Activated CD4-positive, alpha-beta memory T cell treated with anti-CD3 and anti-CD28 coated beads for 36 hours (primary cell): ENCODE results near the gene HMSD. TPM values are rescaled to one million over a fixed set of nuclear protein-coding genes. Genes with fewer than 3 reads are reported as not detected.
"Not testable (repeated sequence)": the region's sequence is repeated elsewhere in the genome, so short reads cannot be mapped to it uniquely, and the experiment has no call there.

Experiments
- CTCF ChIA-PET: fragments of 350-600 bp; sonication (Branson Sonifier 250); formaldehyde crosslinking; loops from one replicate; lab custom pipeline; 2021; ENCODE audit warnings: antibody characterized with exemption, inconsistent platforms; lab: Charles Lee
- POLR2A ChIA-PET: fragments of 350-600 bp; sonication (Branson Sonifier 250); formaldehyde crosslinking; loops from one replicate; lab custom pipeline; 2021; ENCODE audit warnings: antibody characterized with exemption; lab: Charles Lee
- DNase-seq: peaks from one replicate; pipeline ENCODE4 v3.0.0-alpha.2; 2020
- H3K27ac Mint-ChIP-seq: one replicate; pipeline ENCODE4 v1.8.0; 2021; ENCODE audit warnings: mixed read lengths
- H3K27me3 Mint-ChIP-seq: one replicate; pipeline ENCODE4 v1.8.0; 2021; ENCODE audit warnings: mixed read lengths
- H3K36me3 Mint-ChIP-seq: one replicate; pipeline ENCODE4 v1.8.0; 2021; ENCODE audit warnings: mixed read lengths
- H3K4me1 Mint-ChIP-seq: one replicate; pipeline ENCODE4 v1.8.0; 2021; ENCODE audit warnings: low read depth, mixed read lengths
- H3K4me3 Mint-ChIP-seq: one replicate; pipeline ENCODE4 v1.8.0; 2021; ENCODE audit warnings: mild to moderate bottlenecking, mixed read lengths
- H3K9me3 Mint-ChIP-seq: one replicate; pipeline ENCODE4 v1.8.0; 2021; ENCODE audit warnings: mixed read lengths
- intact Hi-C: fragments of 100-400 bp; cut with micrococcal nuclease; formaldehyde crosslinking; loops from one replicate; pipeline ENCODE4 v1.15.1; 2023
- total RNA-seq, 2 experiments: library from RNA; stranded (reverse); gene quantifications; one replicate each; pipeline ENCODE4 v1.2.3, GENCODE V29; 2021

HMSD gene
- total RNA-seq, 2 experiments from 2014 or later = 18.9 to 19.5 TPM

- H3K4me1 Mint-ChIP-seq, H3K27ac Mint-ChIP-seq, H3K36me3 Mint-ChIP-seq, H3K9me3 Mint-ChIP-seq, DNase-seq, POLR2A ChIA-PET, H3K4me3 Mint-ChIP-seq, CTCF ChIA-PET, intact Hi-C loops: not testable (repeated sequence)
- H3K27me3 Mint-ChIP-seq = peaks cover 15% of the 10 kb centered on the region
Measured at GRCh38 chr18:63929369-63929768, 19.7 kb upstream of the HMSD start.

- H3K36me3 Mint-ChIP-seq = no peaks in the 10 kb centered on the region
- CTCF ChIA-PET = interaction anchor here (1.1 kb wide), 1 partner anchor 33 kb away, joined by 3 read pairs; no protein-coding TSS in a partner anchor
- no peak for DNase-seq
- H3K4me1 Mint-ChIP-seq = no peaks in the 10 kb centered on the region
- POLR2A ChIA-PET = no interaction called here
- no peak overlapping the region for H3K4me3 Mint-ChIP-seq
- no peaks in the 10 kb centered on the region for H3K9me3 Mint-ChIP-seq
- intact Hi-C loops = no loop called here
- H3K27ac Mint-ChIP-seq = no peak overlapping the region
- H3K27me3 Mint-ChIP-seq = peaks cover 15% of the 10 kb centered on the region
Measured at GRCh38 chr18:63930773-63931354, 18.2 kb upstream of the HMSD start.

DNA sequence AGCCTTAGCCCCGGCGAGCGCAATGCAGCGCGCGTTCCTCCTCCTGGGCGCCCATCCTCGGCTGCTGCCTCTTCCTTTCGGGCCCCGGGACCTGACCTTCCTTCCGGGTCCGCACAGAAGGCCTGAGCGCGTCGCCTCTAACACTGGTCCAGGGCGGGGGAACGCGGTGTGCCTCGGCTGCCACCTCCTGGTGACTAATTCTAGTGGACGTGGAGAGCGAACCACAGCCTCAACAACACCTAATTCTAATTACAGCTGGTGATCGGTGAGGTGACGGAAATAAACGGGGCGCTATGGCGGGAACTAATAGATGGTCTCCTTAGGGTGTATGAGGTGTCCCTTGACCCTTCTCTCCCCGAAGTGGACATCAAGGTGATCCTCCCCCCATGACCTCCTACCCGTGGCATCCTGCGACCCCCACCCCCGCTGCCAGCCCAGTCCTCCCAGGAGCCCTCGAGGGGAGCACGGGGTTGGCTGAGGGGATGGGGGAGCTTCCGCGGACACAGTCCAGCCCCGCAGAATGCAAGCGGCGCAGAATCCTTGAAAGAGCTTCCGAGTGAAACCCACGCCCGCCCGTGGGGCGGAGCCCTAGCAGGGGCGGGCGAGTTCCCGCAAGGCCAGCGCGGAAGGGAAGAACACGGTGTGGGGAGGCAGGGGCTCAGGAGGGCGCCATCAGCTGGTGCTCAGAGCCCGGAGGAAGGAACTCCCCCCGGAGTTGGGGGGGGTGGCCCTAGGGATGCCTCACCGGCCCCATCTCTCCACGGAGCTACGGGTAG, 12.8 kb upstream of the HMSD start:
- no peaks in the 10 kb centered on the region for H3K4me1 Mint-ChIP-seq
- peaks cover 8% of the 10 kb centered on the region for H3K27me3 Mint-ChIP-seq
- ChIA-PET POLR2A (no interaction called here), CTCF (interaction anchor here (0.6 to 6.9 kb wide), 31 partner anchors 9 to 425 kb away, joined by 3 to 69 read pairs (median 4); partner anchors contain the start of genes HMSD, SERPINB10 and SERPINB2)
- no peaks in the 10 kb centered on the region for H3K9me3 Mint-ChIP-seq
- H3K4me3 Mint-ChIP-seq = peak overlapping the region; percentile 67
- H3K36me3 Mint-ChIP-seq = no peaks in the 10 kb centered on the region
- peak; percentile 82 for DNase-seq
- intact Hi-C loops = loop anchor here (1.0 to 5.0 kb wide), 5 partner anchors 15 to 419 kb away; no protein-coding TSS in a partner anchor
- H3K27ac Mint-ChIP-seq = no peak overlapping the region

- Mint-ChIP-seq H3K9me3 (no peaks in the 10 kb centered on the region), H3K36me3 (no peaks in the 10 kb centered on the region), H3K4me1 (no peaks in the 10 kb centered on the region), H3K27me3 (peaks cover 8% of the 10 kb centered on the region), H3K27ac (no peak overlapping the region), H3K4me3 (no peak overlapping the region)
- ChIA-PET CTCF (interaction anchor here (0.6 to 6.9 kb wide), 25 partner anchors 12 to 426 kb away, joined by 3 to 69 read pairs (median 5); partner anchors contain the start of genes HMSD and SERPINB10), POLR2A (no interaction called here)
- intact Hi-C loops = loop anchor here (1.0 to 5.0 kb wide), 5 partner anchors 14 to 420 kb away; no protein-coding TSS in a partner anchor
- no peak for DNase-seq
Measured at GRCh38 chr18:63936932-63937393, 12.1 kb upstream of the HMSD start.

DNA sequence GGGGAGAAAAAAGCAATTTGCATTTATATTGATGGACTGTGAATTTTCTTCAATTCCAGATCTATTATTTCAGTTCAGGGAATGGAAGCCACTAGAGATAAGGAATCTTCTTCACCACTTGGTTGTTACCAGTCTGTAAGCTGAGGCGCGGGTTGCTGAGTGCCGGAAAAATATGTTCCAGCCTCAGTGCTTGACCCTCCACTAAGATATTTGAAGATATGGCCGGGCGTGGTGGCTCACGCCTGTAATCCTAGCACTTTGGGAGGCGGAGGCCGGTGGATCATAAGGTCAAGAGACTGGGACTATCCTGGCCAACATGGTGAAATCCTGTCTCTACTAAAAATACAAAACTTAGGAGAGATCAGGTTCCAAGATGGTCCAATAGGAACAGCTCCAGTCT, 9.1 kb upstream of the HMSD start:
- DNase-seq = no peak
- Mint-ChIP-seq H3K36me3 (no peaks in the 10 kb centered on the region), H3K9me3 (no peaks in the 10 kb centered on the region), H3K4me3 (no peak overlapping the region), H3K27me3 (peaks cover 18% of the 10 kb centered on the region), H3K27ac (no peak overlapping the region), H3K4me1 (no peaks in the 10 kb centered on the region)
- POLR2A ChIA-PET = no interaction called here
- intact Hi-C loops = no loop called here
- CTCF ChIA-PET = interaction anchor here (1.2 kb wide), 1 partner anchor 24 kb away, joined by 5 read pairs; no protein-coding TSS in a partner anchor

DNA sequence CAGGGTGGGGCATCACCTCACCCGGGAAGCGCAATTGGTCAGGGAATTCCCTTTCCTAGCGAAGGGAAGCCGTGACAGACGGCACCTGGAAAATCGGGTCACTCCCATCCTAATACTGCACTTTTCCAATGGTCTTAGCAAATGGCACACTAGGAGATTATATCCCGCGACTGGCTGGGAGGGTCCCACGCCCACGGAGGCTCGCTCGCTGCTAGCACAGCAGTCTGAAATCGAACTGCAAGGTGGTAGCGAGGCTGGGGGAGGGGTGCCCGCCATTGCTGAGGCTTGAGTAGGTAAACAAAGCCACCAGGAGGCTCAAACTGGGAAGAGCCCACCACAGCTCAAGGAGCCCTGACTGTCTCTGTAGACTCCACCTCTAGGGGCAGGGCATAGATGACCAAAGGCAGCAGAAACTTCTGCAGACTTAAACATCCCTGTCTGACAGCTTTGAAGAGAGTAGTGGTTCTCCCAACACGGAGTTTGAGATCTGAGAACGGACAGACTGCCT, 8.5 kb upstream of the HMSD start:
- H3K27ac Mint-ChIP-seq, H3K9me3 Mint-ChIP-seq, H3K36me3 Mint-ChIP-seq, intact Hi-C loops, DNase-seq, H3K4me3 Mint-ChIP-seq, H3K4me1 Mint-ChIP-seq, POLR2A ChIA-PET: not testable (repeated sequence)
- peaks cover 16% of the 10 kb centered on the region for H3K27me3 Mint-ChIP-seq
- CTCF ChIA-PET = interaction anchor here (1.2 kb wide), 1 partner anchor 23 kb away, joined by 5 read pairs; no protein-coding TSS in a partner anchor

DNA sequence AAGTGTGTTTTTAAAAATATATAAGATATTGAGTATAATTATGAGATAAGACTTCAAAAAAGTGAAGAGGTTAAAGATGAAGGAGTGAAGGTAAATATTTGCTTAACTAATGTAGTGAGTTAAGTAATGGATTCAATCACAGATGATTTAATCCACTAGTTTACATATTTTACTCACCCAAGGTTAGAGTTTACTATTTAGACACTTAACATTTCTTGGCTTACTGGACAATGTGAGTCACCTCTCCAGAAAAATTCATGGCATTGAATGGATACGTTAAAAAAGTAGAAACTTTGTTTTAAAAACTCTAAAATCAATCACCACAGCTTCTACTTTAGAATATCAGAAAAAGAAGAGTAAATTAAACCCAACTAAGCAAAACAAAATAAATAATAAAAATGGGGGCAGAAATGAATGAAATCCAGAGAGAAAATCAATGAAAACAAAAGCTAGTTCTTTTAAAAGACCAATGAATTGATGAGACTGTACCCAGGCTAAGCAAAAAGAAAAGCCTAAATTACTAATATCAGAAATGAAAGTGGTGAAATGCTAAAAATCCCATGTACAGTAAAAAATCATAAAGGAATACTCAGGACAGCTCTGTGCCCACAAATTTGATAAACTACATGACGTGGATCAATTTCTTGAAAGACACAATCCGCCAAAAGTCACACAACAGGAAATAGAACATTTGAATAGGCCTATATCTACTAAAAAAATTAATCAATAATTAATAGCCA, 1.9 kb upstream of the HMSD start:
- Mint-ChIP-seq H3K27ac (no peak overlapping the region), H3K9me3 (peaks cover 5% of the 10 kb centered on the region), H3K4me3 (no peak overlapping the region), H3K27me3 (peaks cover 20% of the 10 kb centered on the region), H3K36me3 (no peaks in the 10 kb centered on the region), H3K4me1 (peaks cover 39% of the 10 kb centered on the region)
- DNase-seq = no peak
- POLR2A ChIA-PET = no interaction called here
- CTCF ChIA-PET = interaction anchor here (0.8 kb wide), 1 partner anchor 11 kb away, joined by 3 read pairs; no protein-coding TSS in a partner anchor
- intact Hi-C loops = no loop called here

DNA sequence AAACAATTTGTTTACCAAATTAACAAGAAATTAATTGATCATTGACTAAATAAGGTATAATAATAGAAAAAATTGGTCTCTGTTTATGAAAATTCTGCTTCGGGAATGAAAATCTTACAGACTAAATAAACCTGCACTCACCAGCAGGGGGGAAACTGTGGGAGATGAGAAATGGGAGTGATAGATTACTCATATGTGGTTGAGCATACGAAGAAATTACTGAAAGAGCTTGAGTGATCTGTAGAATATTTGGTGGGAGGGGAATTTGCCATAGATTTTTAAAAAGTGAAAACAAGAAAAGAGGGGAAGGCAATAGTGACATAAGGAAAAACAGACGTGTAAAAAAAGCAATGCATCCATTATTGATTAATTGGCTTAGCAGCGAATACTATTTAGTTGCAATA, 2.2 kb downstream of the HMSD start:
- Mint-ChIP-seq H3K27ac (peak overlapping the region; percentile 55), H3K4me3 (peak overlapping the region; percentile 36), H3K4me1 (peaks cover 45% of the 10 kb centered on the region), H3K36me3 (peaks cover 16% of the 10 kb centered on the region), H3K27me3 (peaks cover 14% of the 10 kb centered on the region), H3K9me3 (peaks cover 5% of the 10 kb centered on the region)
- DNase-seq = peak; percentile 54
- CTCF ChIA-PET = interaction anchor here (0.9 to 1.3 kb wide), 4 partner anchors 12 to 1627 kb away, joined by 3 to 13 read pairs (median 4); no protein-coding TSS in a partner anchor
- POLR2A ChIA-PET = interaction anchor here (1.2 kb wide), 1 partner anchor 11 kb away, joined by 3 read pairs; no protein-coding TSS in a partner anchor
- intact Hi-C loops = loop anchor here (1.0 to 10.0 kb wide), 9 partner anchors 11 to 1445 kb away; partner anchors contain the start of genes KDSR and VPS4B

- peaks cover 32% of the 10 kb centered on the region for H3K4me1 Mint-ChIP-seq
- no peak for DNase-seq
- POLR2A ChIA-PET = no interaction called here
- H3K36me3 Mint-ChIP-seq = peaks cover 19% of the 10 kb centered on the region
- CTCF ChIA-PET = interaction anchor here (0.6 to 4.0 kb wide), 2 partner anchors 10 to 436 kb away, joined by 4 to 35 read pairs; no protein-coding TSS in a partner anchor
- H3K9me3 Mint-ChIP-seq = peaks cover 5% of the 10 kb centered on the region
- peaks cover 17% of the 10 kb centered on the region for H3K27me3 Mint-ChIP-seq
- H3K27ac Mint-ChIP-seq = no peak overlapping the region
- H3K4me3 Mint-ChIP-seq = no peak overlapping the region
- intact Hi-C loops = loop anchor here (5.0 to 10.0 kb wide), 4 partner anchors 532 to 1109 kb away; partner anchors contain the start of genes KDSR and VPS4B
Measured at GRCh38 chr18:63953811-63954210, 4.7 kb downstream of the HMSD start.

- H3K9me3 Mint-ChIP-seq = peaks cover under 1% of the 10 kb centered on the region
- H3K27ac Mint-ChIP-seq = no peak overlapping the region
- ChIA-PET CTCF (no interaction called here), POLR2A (no interaction called here)
- no peak overlapping the region for H3K4me3 Mint-ChIP-seq
- peaks cover 21% of the 10 kb centered on the region for H3K36me3 Mint-ChIP-seq
- H3K4me1 Mint-ChIP-seq = peaks cover 12% of the 10 kb centered on the region
- H3K27me3 Mint-ChIP-seq = peaks cover 30% of the 10 kb centered on the region
- DNase-seq = no peak
- intact Hi-C loops = loop anchor here (10.0 kb wide), 2 partner anchors 592 to 1112 kb away; partner anchors contain the start of gene KDSR
Measured at GRCh38 chr18:63956755-63957154, 7.7 kb downstream of the HMSD start.

- CTCF ChIA-PET = interaction anchor here (1.1 to 1.4 kb wide), 3 partner anchors 14 to 33 kb away, joined by 4 to 6 read pairs (median 4); no protein-coding TSS in a partner anchor
Measured at GRCh38 chr18:63960891-63961290, 11.8 kb downstream of the HMSD start.

More at GRCh38 chr18:63960891-63961290, 11.8 kb downstream of the HMSD start:
- Mint-ChIP-seq H3K27me3 (peaks cover 20% of the 10 kb centered on the region), H3K9me3 (no peaks in the 10 kb centered on the region), H3K4me3 (no peak overlapping the region), H3K27ac (no peak overlapping the region), H3K4me1 (peaks cover 17% of the 10 kb centered on the region), H3K36me3 (peaks cover 5% of the 10 kb centered on the region)
- intact Hi-C loops = no loop called here
- POLR2A ChIA-PET = no interaction called here
- no peak for DNase-seq
